NK-92 (cell line): ENCODE results near the gene TRABD2A.

ENCODE experiments used
- DNase-seq: peaks from one replicate; lab custom pipeline; 2025; ENCODE audit not compliant: unreplicated experiment; lab: John Stamatoyannopoulos, UW

Gene TRABD2A

GRCh38 chr2:84856787-84857186 is 24.1 kb downstream of the TRABD2A start:
- DNase-seq: no peak

- DNase-seq: no peak
These were observed 25.2 kb downstream of the TRABD2A start for GRCh38 chr2:84855731-84856130.

- no peak for DNase-seq
These were observed 26.0 kb downstream of the TRABD2A start for GRCh38 chr2:84854850-84855249.

GRCh38 chr2:84851876-84852275 is 29.0 kb downstream of the TRABD2A start:
- no peak for DNase-seq

- no peak for DNase-seq
These were observed 30.4 kb downstream of the TRABD2A start for GRCh38 chr2:84850471-84850870.

- no peak for DNase-seq
These were observed 31.5 kb downstream of the TRABD2A start for GRCh38 chr2:84849271-84849952.

- DNase-seq: no peak
These were observed 33.4 kb downstream of the TRABD2A start for GRCh38 chr2:84847326-84848050.

- DNase-seq: no peak
These were observed 34.1 kb downstream of the TRABD2A start for GRCh38 chr2:84846741-84847142.

GRCh38 chr2:84846041-84846663 is 34.7 kb downstream of the TRABD2A start:
- no peak for DNase-seq

- DNase-seq: no peak
These were observed 36.7 kb downstream of the TRABD2A start for GRCh38 chr2:84844141-84844540.

GRCh38 chr2:84841577-84841976 is 39.3 kb downstream of the TRABD2A start:
- no peak for DNase-seq

- no peak for DNase-seq
These were observed 40.6 kb downstream of the TRABD2A start for GRCh38 chr2:84840306-84840705.

GRCh38 chr2:84839851-84840250 is 41.0 kb downstream of the TRABD2A start:
- DNase-seq: no peak

GRCh38 chr2:84838434-84839145 is 42.3 kb downstream of the TRABD2A start:
- DNase-seq: no peak

- no peak for DNase-seq
These were observed 44.7 kb downstream of the TRABD2A start for GRCh38 chr2:84836215-84836614.

GRCh38 chr2:84833481-84834150 is 47.3 kb downstream of the TRABD2A start:
- no peak for DNase-seq

- no peak for DNase-seq
These were observed 48.0 kb downstream of the TRABD2A start for GRCh38 chr2:84832772-84833461.

GRCh38 chr2:84830758-84831500 is 50.0 kb downstream of the TRABD2A start:
- DNase-seq: no peak

- no peak for DNase-seq
These were observed 50.8 kb downstream of the TRABD2A start for GRCh38 chr2:84830095-84830494.

GRCh38 chr2:84829693-84830092 is 51.2 kb downstream of the TRABD2A start:
- no peak for DNase-seq
